ENCODE measurements around the gene PPP1R13L. TPM values are rescaled to one million over a fixed set of nuclear protein-coding genes. Genes with fewer than 3 reads are reported as not detected.

PPP1R13L gene
- total and polyA plus RNA-seq, 2 of the 8 experiments (the other 6 are each of a cell fraction or from before 2014, with no cell fraction given) = 9.1 to 15.3 TPM

DNA sequence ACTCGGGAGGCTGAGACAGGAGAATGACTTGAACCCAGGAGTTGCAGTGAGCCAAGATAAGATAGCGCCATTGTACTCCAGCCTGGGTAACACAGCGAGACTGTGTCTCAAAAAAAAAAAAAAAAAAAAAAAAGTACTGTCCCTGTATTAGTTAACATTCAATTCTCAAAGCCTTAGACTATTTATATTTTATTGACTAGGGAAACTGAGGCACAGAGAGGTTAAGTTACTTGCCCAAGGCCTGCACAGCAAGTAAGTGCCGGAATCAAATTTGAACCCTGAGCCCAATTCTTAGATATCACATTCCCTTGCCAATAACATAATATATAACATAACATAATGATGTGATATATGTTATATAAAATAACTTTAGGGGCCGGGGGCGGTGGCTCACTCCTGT is 65.2 kb downstream of the PPP1R13L start:
- Histone ChIP-seq H3K4me1 (replicated peaks in 1 of 4; ENCODE audit: control insufficient read depth in 3 of 4, insufficient read depth in 4 of 4, low read length in 3 of 4) (peaks cover 0 to 3% (median 0%) of the 10 kb centered on the region in 4 experiments; a peak in 4 of 7 replicates), H4K91ac (replicated peaks; ENCODE audit: insufficient read length, low read length) (no peak overlapping the region), H2AFZ (ENCODE audit: low read length) (no peak overlapping the region), H2BK15ac (ENCODE audit: low read length) (no peak overlapping the region), H3K4ac (replicated peaks; ENCODE audit: insufficient read length, low read depth, low read length) (no peak overlapping the region), H2BK120ac (replicated peaks; ENCODE audit: low read depth, low read length) (no peak overlapping the region), H3K18ac (ENCODE audit: extremely low read depth, low read length) (no peak overlapping the region), H2BK20ac (ENCODE audit: low read length) (no peak overlapping the region), H4K20me1 (replicated peaks in 1 of 2; ENCODE audit: control insufficient read depth in 1 of 2, insufficient read depth in 2 of 2, low read length in 2 of 2) (peaks cover 3 to 11% of the 10 kb centered on the region in 2 experiments), H3K4me2 (ENCODE audit: insufficient read depth in 1 of 2, low read depth in 2 of 2, low read length in 2 of 2) (no peak overlapping the region; a peak in 1 of 4 replicates), H3K56ac (replicated peaks; ENCODE audit: insufficient read length, low read depth, low read length) (no peak overlapping the region), H3K27ac (ENCODE audit: low read depth, low read length) (no peak overlapping the region), H4K8ac (ENCODE audit: extremely low read depth, insufficient read depth, low read length) (no peak overlapping the region), H3K23ac (ENCODE audit: insufficient read length) (no peak overlapping the region), H2AK5ac (ENCODE audit: low read depth, low read length) (no peak overlapping the region), H3K79me2 (ENCODE audit: control insufficient read depth in 1 of 2, insufficient read depth in 2 of 2, low read length in 2 of 2) (no peaks in the 10 kb centered on the region), H3K9me3 (ENCODE audit: insufficient read depth in 2 of 2, low read depth in 1 of 2, low read length in 1 of 2) (no peaks in the 10 kb centered on the region), H3K14ac (ENCODE audit: insufficient read length) (no peak overlapping the region), H3K27me3 (replicated peaks in 1 of 4; ENCODE audit: control insufficient read depth in 3 of 4, extremely low read depth in 1 of 4, insufficient read depth in 3 of 4, low read length in 3 of 4) (peaks cover 4 to 16% (median 13%) of the 10 kb centered on the region in 4 experiments; a peak in 6 of 7 replicates), H3K4me3 (ENCODE audit: extremely low read depth in 1 of 4, insufficient read depth in 2 of 4, low read depth in 3 of 4, low read length in 4 of 4) (no peak overlapping the region), H3K23me2 (ENCODE audit: low read depth, low read length) (peaks cover 6% of the 10 kb centered on the region; the same call in 1 of the 2 replicates), H2BK5ac (ENCODE audit: low read depth, low read length) (no peak overlapping the region), H2BK12ac (ENCODE audit: low read depth, low read length) (no peak overlapping the region), H3K79me1 (ENCODE audit: low read depth, low read length) (no peaks in the 10 kb centered on the region), H4K5ac (ENCODE audit: insufficient read length, low read depth, low read length) (no peak overlapping the region), H3K9ac (replicated peaks in 1 of 4; ENCODE audit: extremely low read depth in 1 of 4, low read depth in 3 of 4, low read length in 3 of 4) (no peak overlapping the region), H3K36me3 (ENCODE audit: control insufficient read depth in 2 of 4, insufficient read depth in 4 of 4, low read length in 3 of 4) (no peaks in the 10 kb centered on the region)
- DNase-seq (ENCODE audit: low read depth in 1 of 2, low spot score in 2 of 2) = no peak
- no peak for FAIRE-seq
- WGBS, 2 experiments (ENCODE audit: extremely low coverage in 1 of 2, insufficient coverage in 1 of 2, insufficient read length in 1 of 2, insufficient replicate concordance in 2 of 2, low coverage in 1 of 2, low lambda C conversion rate in 2 of 2, missing lambda C conversion rate in 1 of 2) = 86% methylated on average over 5 of the region's 6 CpGs; no CpG with 5 or more reads in 1 of the 2 experiments
- TF ChIP-seq BACH1 (IDR thresholded peaks at IDR 0.05; ENCODE audit: low read length) (no peak), HDAC2 (IDR thresholded peaks at IDR 0.05; ENCODE audit: borderline replicate concordance in 1 of 2, low read depth in 2 of 2, low read length in 2 of 2) (no peak), TBP (IDR thresholded peaks at IDR 0.05; ENCODE audit: low read depth, low read length) (no peak), TAF7 (optimal IDR thresholded peaks at IDR 0.05; ENCODE audit: borderline replicate concordance, low read depth, low read length) (no peak)
- TF ChIP-seq, protein P1, sequence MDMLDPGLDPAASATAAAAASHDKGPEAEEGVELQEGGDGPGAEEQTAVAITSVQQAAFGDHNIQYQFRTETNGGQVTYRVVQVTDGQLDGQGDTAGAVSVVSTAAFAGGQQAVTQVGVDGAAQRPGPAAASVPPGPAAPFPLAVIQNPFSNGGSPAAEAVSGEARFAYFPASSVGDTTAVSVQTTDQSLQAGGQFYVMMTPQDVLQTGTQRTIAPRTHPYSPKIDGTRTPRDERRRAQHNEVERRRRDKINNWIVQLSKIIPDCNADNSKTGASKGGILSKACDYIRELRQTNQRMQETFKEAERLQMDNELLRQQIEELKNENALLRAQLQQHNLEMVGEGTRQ (IDR thresholded peaks at IDR 0.05; ENCODE audit: low read length) = no peak
- TF ChIP-seq, protein P2, sequence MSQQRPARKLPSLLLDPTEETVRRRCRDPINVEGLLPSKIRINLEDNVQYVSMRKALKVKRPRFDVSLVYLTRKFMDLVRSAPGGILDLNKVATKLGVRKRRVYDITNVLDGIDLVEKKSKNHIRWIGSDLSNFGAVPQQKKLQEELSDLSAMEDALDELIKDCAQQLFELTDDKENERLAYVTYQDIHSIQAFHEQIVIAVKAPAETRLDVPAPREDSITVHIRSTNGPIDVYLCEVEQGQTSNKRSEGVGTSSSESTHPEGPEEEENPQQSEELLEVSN (IDR thresholded peaks at IDR 0.05) = no peak
- ChIA-PET POLR2A (ENCODE audit: partially characterized antibody) (interaction anchor here (1.0 to 1.4 kb wide), 3 partner anchors 36 to 247 kb away, joined by 3 to 4 read pairs (median 3); partner anchors contain the start of gene PPP1R37), CTCF (ENCODE audit: partially characterized antibody) (interaction anchor here (0.6 to 7.3 kb wide), 28 partner anchors 10 to 311 kb away, joined by 3 to 60 read pairs (median 4); partner anchors contain the start of gene EXOC3L2)
